SK-N-SH treated with all-trans-retinoic acid at 6 μM for 48 hours (cell line): Measurements from ENCODE around the gene GMIP.

Experiments used
- BACH2 ChIP-seq: fragments of 250-450 bp; sonication (Bioruptor Pico); IDR thresholded peaks from 2 replicates; pipeline ENCODE4 v1.9.0; 2021; ENCODE audit warnings: mild to moderate bottlenecking, borderline replicate concordance
- CSRNP3 ChIP-seq: fragments of 250-450 bp; sonication (Bioruptor Pico); IDR thresholded peaks from 2 replicates; pipeline ENCODE4 v1.5.1; 2021; ENCODE audit warnings: mild to moderate bottlenecking, moderate library complexity
- ESRRG ChIP-seq: fragments of 250-450 bp; sonication (Bioruptor Pico); IDR thresholded peaks from 2 replicates; pipeline ENCODE4 v1.6.1; 2021; ENCODE audit warnings: mild to moderate bottlenecking
- PATZ1 ChIP-seq: fragments of 250-450 bp; sonication (Bioruptor Pico); IDR thresholded peaks from 2 replicates; pipeline ENCODE4 v1.8.0; 2020; ENCODE audit warnings: mild to moderate bottlenecking, moderate library complexity, borderline replicate concordance
- RARB ChIP-seq: fragments of 250-450 bp; sonication (Bioruptor Pico); IDR thresholded peaks from 2 replicates; pipeline ENCODE4 v1.8.0; 2021; ENCODE audit warnings: mild to moderate bottlenecking, moderate library complexity
- TSHZ2 ChIP-seq: fragments of 250-450 bp; sonication (Bioruptor Pico); IDR thresholded peaks from 2 replicates; pipeline ENCODE4 v1.5.0; 2020; ENCODE audit warnings: mild to moderate bottlenecking, moderate library complexity
- ZC3H10 ChIP-seq: fragments of 250-450 bp; sonication (Bioruptor Pico); IDR thresholded peaks from 2 replicates; pipeline ENCODE4 v1.5.1; 2021; ENCODE audit warnings: mild to moderate bottlenecking, moderate library complexity
- ZFP3 ChIP-seq: fragments of 250-450 bp; sonication (Bioruptor Pico); IDR thresholded peaks from 2 replicates; pipeline ENCODE4 v1.5.0; 2020; ENCODE audit warnings: mild to moderate bottlenecking, moderate library complexity
- ZFP30 ChIP-seq: fragments of 450-650 bp; formaldehyde crosslinking; IDR thresholded peaks from 2 replicates; pipeline ENCODE4 v1.5.0; 2022; ENCODE audit warnings: mild to moderate bottlenecking, moderate library complexity
- ZNF70 ChIP-seq: fragments of 450-650 bp; formaldehyde crosslinking; IDR thresholded peaks from 2 replicates; pipeline ENCODE4 v1.5.0; 2020; ENCODE audit warnings: mild to moderate bottlenecking, moderate library complexity

- TF ChIP-seq RARB (CRISPR knock-in tag) (no peak), ZFP30 (CRISPR knock-in tag) (no peak), ESRRG (CRISPR knock-in tag) (no peak), ZNF70 (no peak), BACH2 (CRISPR knock-in tag) (no peak), CSRNP3 (CRISPR knock-in tag) (no peak), ZFP3 (CRISPR knock-in tag) (no peak), PATZ1 (CRISPR knock-in tag) (no peak), ZC3H10 (no peak), TSHZ2 (no peak)
Observed at GRCh38 chr19:19618219-19619051, 25.0 kb downstream of the GMIP start, which contains the start of gene PBX4.
